Measurements from ENCODE around the gene NBEA.

NBEA gene

GRCh38 chr13:35706281-35706680 is 764.2 kb downstream of the NBEA start:
- TF ChIP-seq, protein P1, sequence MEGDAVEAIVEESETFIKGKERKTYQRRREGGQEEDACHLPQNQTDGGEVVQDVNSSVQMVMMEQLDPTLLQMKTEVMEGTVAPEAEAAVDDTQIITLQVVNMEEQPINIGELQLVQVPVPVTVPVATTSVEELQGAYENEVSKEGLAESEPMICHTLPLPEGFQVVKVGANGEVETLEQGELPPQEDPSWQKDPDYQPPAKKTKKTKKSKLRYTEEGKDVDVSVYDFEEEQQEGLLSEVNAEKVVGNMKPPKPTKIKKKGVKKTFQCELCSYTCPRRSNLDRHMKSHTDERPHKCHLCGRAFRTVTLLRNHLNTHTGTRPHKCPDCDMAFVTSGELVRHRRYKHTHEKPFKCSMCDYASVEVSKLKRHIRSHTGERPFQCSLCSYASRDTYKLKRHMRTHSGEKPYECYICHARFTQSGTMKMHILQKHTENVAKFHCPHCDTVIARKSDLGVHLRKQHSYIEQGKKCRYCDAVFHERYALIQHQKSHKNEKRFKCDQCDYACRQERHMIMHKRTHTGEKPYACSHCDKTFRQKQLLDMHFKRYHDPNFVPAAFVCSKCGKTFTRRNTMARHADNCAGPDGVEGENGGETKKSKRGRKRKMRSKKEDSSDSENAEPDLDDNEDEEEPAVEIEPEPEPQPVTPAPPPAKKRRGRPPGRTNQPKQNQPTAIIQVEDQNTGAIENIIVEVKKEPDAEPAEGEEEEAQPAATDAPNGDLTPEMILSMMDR (conservative IDR thresholded peaks at IDR 0.05) = no peak
- no peak for TF ChIP-seq ZFX (IDR thresholded peaks at IDR 0.05)

GRCh38 chr13:35706721-35707120 is 764.7 kb downstream of the NBEA start:
- H3K27ac ChIP-seq = no peak overlapping the region

More at GRCh38 chr13:35706281-35706680, 764.2 kb downstream of the NBEA start:
- no peak overlapping the region for H3K27ac ChIP-seq

DNA sequence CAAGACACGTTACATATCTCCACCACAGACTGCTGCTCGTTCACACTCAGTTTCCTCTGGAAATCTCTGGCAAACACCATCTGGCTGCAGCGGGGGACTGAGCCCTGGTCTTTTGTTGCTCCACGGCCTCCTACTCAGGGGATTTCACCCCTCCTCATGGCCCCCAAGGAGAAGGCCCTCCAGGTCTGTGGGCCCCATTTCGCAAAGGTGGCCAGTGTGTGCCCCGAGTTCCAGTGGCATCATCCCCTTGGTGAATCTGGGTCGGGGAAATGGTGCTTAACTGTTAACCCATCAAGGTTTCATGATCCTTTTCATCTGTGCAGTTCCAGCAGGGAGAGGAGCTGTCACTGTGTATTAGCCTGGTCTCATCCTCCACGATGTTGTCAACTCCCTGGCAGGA is 769.8 kb downstream of the NBEA start:
- no peak overlapping the region for H3K27ac ChIP-seq
- no peak for TF ChIP-seq ZFX (IDR thresholded peaks at IDR 0.05)
- TF ChIP-seq, protein P1 (conservative IDR thresholded peaks at IDR 0.05) = no peak

More at GRCh38 chr13:35706721-35707120, 764.7 kb downstream of the NBEA start:
- TF ChIP-seq, protein P1 (conservative IDR thresholded peaks at IDR 0.05) = no peak
- TF ChIP-seq ZFX (IDR thresholded peaks at IDR 0.05) = no peak

DNA sequence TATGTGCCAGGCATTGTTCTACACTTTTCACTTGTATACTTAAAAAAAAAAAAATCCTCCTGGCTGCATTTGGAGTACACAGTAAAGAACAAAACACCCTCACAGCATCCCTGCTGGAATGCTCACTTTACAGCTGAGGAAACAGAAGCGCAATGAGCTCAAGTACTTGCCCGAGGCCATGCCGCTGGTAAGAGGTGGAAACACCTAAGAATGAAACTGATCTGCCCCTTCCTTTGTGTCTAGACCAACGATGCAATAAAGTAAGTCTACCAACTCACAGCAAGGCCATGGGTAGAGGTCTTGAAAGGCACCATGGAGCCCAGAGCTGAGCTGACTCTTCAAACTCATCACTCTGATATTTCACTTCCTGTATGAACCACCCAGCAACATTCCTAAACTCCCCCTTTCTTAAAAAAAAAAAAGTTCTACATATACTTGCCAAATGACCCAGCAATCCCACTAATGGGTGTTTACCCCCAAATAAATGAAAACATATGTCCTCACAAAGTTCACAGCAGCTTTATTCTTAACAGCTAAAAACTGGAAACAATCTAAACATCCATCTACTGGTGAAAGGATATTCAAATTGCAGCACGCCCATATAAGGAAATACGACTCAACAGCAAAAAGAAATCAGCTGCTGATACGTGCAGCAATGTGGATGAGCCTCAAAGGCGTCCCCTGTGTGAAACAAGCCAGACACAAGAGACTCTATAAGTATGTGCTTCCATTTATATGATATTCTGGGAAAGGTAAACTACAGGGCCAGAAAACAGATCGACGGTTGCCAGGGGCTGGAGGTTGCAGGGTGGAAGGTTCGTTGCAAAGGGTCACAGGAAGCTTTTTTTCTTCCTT is 771.1 kb downstream of the NBEA start:
- H3K27ac ChIP-seq = no peak overlapping the region
- TF ChIP-seq, protein P1 (conservative IDR thresholded peaks at IDR 0.05) = no peak
- no peak for TF ChIP-seq ZFX (IDR thresholded peaks at IDR 0.05)

- no peak overlapping the region for H3K27ac ChIP-seq
- no peak for TF ChIP-seq ZFX (IDR thresholded peaks at IDR 0.05)
- TF ChIP-seq, protein P1 (conservative IDR thresholded peaks at IDR 0.05) = no peak
Observed at GRCh38 chr13:35714121-35714520, 772.1 kb downstream of the NBEA start.

- H3K27ac ChIP-seq = no peak overlapping the region
- no peak for TF ChIP-seq ZFX (IDR thresholded peaks at IDR 0.05)
- TF ChIP-seq, protein P1 (conservative IDR thresholded peaks at IDR 0.05) = no peak
Observed at GRCh38 chr13:35714588-35715377, 772.7 kb downstream of the NBEA start.

GRCh38 chr13:35716186-35716585 is 774.1 kb downstream of the NBEA start:
- H3K27ac ChIP-seq = no peak overlapping the region
- TF ChIP-seq, protein P1 (conservative IDR thresholded peaks at IDR 0.05) = no peak
- TF ChIP-seq ZFX (IDR thresholded peaks at IDR 0.05) = no peak
